ENCODE results near the gene MRS2.
"Not testable (repeated sequence)": the region's sequence is repeated elsewhere in the genome, so short reads cannot be mapped to it uniquely, and the experiment has no call there.

DNA sequence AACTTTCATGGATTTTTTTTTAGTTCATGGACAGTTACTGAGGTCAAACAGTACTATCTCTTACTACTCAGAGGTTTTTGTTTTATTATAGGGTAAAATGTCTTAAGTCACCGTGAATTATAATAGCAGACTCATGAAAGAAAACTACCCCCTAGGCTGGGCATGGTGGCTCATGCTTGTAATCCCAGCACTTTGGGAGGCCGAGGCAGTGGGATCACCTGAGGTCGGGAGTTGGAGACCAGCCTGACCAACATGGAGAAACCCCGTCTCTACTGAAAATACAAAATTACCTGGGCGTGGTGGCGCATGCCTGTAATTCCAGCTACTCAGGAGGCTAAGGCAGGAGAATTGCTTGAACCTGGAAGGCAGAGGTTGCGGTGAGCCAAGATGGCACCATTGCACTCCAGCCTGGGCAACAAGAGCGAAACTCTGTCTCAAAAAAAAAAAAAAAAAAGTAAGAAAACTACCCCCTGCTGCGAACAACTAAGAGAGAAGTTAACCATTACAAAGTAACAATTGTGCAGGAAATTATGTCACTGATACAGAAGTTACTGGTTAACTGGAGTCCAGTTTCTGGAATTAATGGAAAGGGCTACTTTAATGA is 19.7 kb upstream of the MRS2 start:
- TF ChIP-seq EP300 (IDR thresholded peaks at IDR 0.05); CTCF (IDR thresholded peaks at IDR 0.05); POLR2AphosphoS5 (IDR thresholded peaks at IDR 0.05); POLR2A (IDR thresholded peaks at IDR 0.05; ENCODE audit: low read depth): not testable (repeated sequence)
